Activated gamma-delta T cell (primary cell): ENCODE data around the gene ANO10.

Source experiments
- DNase-seq: peaks from one replicate; lab custom pipeline; 2025; lab: John Stamatoyannopoulos, UW

Gene ANO10

DNA sequence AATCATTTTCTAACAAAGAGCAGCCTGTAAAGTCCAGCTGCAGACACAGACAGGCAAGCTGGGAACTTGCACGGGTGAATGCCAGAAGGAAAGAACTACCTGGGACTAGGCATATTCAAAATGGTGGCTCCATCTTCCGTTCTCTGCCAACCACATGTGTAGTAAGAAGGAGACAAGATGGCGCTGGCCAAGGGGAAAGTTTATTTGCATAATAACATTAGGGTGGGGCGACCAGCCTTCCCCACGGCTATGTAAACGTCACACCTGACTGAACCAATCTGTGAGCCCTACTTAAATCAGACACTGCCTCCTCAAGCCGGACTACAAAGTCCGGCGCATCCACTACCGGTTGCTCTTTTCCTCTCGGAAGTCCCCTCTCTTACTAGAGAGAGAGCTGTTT, 204.7 kb downstream of the ANO10 start:
- no peak for DNase-seq

GRCh38 chr3:43415088-43415487, 206.7 kb downstream of the ANO10 start:
- no peak for DNase-seq

- DNase-seq, result no peak
Measured at GRCh38 chr3:43413676-43414368, 208.0 kb downstream of the ANO10 start.

GRCh38 chr3:43411429-43411828, 210.4 kb downstream of the ANO10 start:
- DNase-seq, result no peak

GRCh38 chr3:43410592-43410991, 211.2 kb downstream of the ANO10 start:
- DNase-seq, result no peak

DNA sequence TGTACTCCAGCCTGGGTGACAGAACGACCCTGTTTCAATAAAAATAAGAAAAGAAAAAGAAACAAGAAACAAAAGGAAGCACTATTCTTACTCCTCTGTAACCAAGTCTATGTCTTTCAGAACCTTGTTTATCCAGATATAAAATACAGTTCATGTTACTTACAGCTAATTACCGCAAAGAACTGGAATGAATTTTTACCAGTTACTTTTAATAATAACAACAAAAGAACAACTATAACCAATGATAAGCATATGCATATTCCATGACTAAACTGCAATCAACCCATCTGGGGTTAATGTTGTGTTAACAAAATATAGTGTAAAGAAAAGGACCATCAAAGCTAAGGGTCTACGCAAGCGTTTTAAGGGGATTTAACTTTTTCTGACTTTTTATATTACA, 212.3 kb downstream of the ANO10 start:
- no peak for DNase-seq

DNA sequence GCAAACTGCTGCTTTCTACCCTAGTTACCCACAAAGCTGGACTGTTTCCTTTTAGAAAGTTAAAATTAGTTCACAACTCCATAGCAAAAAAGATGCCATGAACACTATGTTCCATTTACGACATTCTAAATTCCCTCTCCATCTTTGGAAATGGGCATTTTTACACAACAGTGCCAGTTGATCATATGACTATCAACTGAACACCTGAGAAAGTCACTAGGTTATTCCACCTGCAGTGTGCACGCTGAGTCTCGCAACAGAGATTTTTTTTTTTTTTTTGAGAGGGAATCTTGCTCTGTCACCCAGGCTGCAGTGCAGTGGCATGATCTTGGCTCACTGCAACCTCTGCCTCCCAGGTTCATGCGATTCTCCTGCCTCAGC, 215.2 kb downstream of the ANO10 start:
- DNase-seq, result no peak

DNA sequence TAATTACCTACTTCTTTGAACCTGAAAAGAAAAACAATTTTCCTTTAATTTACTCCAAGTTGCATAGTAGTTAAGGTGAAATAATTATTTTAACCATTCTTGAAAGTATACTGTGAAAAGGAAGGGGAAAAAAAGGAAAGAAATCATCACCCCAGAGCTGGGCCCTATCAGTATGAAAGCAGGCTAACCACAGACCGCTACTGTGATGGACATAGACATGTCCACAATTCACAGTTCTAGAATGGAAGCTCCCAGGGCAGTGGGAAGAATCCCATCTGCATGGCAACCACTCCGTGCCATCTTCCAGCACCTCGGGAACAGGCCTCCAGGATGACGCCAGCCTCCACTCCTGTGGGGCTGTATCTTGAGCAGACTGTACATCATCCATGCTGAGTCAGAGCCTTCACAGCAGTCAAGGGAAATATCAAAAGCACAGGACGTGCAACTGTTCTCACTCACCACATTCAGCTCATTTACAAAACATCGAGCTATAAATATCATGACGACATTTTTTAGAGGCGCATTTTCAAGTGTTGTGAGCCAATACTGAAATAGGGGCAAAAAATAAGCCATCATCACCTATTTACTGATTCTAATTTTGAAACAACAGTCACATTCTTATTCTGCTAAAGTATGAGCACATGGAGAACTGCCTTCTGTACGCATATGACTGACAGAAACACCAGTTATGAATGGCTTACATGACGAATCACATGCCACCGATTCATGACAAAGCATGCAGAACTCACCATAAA, 215.7 kb downstream of the ANO10 start:
- DNase-seq, result no peak

DNA sequence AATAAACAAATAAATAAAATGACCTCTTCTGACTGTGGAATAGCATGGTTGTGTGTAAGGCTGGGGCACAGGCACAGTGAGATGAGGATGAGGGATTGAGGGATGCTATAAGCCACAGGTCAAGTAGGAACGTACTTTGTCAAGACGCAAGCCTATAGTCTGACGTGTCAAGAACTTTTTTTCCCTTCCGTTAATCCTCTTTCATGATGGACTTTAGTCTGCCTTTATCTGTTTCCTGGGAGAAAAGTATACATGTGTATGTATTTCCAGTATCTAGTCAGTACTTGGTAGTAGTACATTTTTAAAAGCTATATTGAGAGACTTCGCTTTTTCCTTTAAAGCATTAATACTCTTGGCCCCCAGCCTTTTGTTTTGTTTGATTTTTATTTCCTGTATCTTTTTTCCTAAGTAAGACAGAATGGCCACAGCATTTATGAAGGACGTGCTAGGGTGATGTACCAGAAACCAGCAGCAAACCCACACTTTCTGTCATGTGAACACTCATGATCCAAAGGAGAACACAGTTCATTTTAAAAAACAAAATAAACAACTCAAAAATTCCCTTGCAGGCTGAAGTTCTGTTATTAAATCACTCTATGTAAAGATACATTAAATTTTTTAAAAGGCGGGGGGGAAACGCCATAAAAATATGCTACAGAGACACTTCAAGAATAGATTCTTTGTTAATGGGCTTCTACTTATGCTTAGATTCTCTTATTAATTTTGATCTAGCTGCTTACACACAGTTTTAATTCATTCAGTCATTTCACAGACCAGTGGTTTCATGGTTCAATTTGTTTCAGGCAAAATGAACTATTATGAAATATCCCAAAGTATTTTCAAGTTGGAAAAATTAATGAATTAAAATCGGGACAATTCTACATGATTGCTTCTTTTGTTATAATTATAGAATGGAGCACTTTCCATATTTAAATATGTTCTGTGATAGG, 220.8 kb downstream of the ANO10 start:
- DNase-seq, result no peak

DNA sequence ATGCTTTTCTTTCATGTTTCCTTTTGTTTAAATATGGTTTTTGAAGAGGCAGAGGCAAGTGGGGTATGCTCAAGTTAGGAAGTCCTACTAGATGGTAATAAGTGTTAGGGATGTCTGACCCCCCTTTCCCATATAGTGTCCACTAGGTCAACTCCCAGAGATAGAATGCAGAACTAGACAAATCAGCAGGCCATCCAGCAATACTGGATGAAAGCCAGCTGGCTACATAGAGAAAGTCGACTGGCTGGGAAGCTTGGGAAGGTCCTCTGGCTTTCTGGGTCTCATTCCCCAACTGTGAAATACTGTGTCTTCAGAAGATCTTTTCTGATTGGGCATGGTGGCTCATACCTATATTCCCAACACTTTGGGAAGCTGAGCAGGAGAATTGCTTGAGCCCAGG, 221.6 kb downstream of the ANO10 start:
- DNase-seq, result no peak

GRCh38 chr3:43399034-43399433, 222.8 kb downstream of the ANO10 start:
- DNase-seq, result no peak

GRCh38 chr3:43394041-43394554, 227.7 kb downstream of the ANO10 start:
- no peak for DNase-seq

- DNase-seq, result no peak
Measured at GRCh38 chr3:43391621-43392020, 230.2 kb downstream of the ANO10 start.

DNA sequence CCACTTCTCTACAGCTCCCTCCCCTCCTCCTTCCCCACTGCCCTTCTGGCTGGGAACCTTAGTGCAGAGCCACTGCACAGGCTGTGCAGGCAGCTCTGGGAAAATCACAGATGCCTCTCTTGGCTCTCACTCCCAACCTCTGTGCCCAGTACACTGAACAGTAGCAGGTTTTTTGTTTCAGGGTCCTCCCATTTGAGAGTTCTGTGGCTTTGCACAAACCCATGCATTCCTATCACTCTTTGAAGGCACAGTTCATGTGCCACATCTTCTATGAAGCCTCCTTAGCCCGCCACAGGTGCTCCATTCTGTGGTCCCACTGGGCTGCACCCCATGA, 231.6 kb downstream of the ANO10 start:
- DNase-seq, result no peak

- DNase-seq, result no peak
Measured at GRCh38 chr3:43389388-43390254, 232.2 kb downstream of the ANO10 start.

- DNase-seq, result no peak
Measured at GRCh38 chr3:43388915-43389314, 232.9 kb downstream of the ANO10 start.

DNA sequence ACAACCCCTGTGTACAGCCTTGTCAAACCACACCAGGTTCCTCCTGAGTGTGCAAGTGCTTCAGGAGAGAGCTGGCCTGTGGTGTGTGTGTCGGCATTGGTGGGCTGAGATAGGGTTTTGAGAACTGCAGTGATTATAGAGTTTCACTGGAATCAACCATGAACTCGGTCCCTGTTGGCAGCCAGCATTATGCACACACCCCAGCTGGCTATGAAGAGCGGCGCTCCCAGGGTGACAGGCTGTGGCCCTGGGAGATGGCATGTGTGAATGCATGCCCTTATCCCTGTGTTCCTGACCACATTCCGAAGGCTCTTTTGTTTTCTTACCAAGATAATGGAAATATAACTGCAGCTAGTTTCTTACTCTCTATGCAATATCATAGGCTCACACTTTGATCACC, 233.6 kb downstream of the ANO10 start:
- no peak for DNase-seq

DNA sequence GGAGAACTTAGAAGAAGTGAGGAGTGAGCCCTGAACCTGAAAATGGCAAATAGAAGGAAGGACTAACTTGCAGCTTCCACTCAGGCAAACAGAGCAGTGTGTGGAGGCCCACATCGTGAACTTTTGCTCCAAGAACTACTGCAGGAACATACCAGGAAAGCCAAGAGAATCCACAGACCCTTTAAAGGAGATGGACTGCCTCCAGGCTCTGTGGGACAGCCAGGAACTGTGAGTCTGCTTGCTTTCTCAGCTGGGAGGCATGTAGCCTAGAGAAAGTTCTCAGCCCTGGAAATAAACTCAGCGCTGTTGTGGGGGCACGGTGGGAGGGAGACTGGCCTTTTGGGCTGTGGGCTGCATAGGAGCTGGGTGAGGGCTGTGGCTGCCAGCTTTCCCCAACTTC, 242.5 kb downstream of the ANO10 start:
- DNase-seq, result no peak

- DNase-seq, result no peak
Measured at GRCh38 chr3:43378066-43378935, 243.5 kb downstream of the ANO10 start.

- DNase-seq, result no peak
Measured at GRCh38 chr3:43373560-43373928, 248.3 kb downstream of the ANO10 start.
